Retinal pigment epithelial cell (primary cell): ENCODE results near the gene AKAP6.

Source experiments
- DNase-seq: peaks from one replicate; pipeline ENCODE4 v3.0.0-alpha.2; 2010; ENCODE audit warnings: low read depth
- H3K4me3 ChIP-seq: 2 replicates; pipeline ENCODE4 v1.5.1; 2011; ENCODE audit warnings: mild to moderate bottlenecking, low read length, control low read depth, moderate library complexity
- CTCF ChIP-seq: conservative IDR thresholded peaks from 2 replicates; pipeline ENCODE4 v1.5.1; 2011; ENCODE audit warnings: low read depth, low read length, control low read depth, inconsistent platforms

The AKAP6 gene

GRCh38 chr14:32331206-32331605 lies 2.1 kb downstream of the AKAP6 start:
- H3K4me3 ChIP-seq: no peak overlapping the region
- DNase-seq: no peak
- TF ChIP-seq CTCF: no peak

GRCh38 chr14:32332415-32333316 lies 3.6 kb downstream of the AKAP6 start:
- DNase-seq: no peak
- TF ChIP-seq CTCF: no peak
- no peak overlapping the region for H3K4me3 ChIP-seq

GRCh38 chr14:32336702-32337101 lies 7.6 kb downstream of the AKAP6 start:
- TF ChIP-seq CTCF: no peak
- DNase-seq: no peak
- H3K4me3 ChIP-seq: no peak overlapping the region

GRCh38 chr14:32337759-32338158 lies 8.7 kb downstream of the AKAP6 start:
- no peak for DNase-seq
- no peak overlapping the region for H3K4me3 ChIP-seq
- no peak for TF ChIP-seq CTCF

GRCh38 chr14:32339188-32339587 lies 10.1 kb downstream of the AKAP6 start:
- no peak for DNase-seq
- TF ChIP-seq CTCF: no peak
- H3K4me3 ChIP-seq: no peak overlapping the region

- DNase-seq: no peak
- H3K4me3 ChIP-seq: no peak overlapping the region
- TF ChIP-seq CTCF: no peak
These were observed 13.1 kb downstream of the AKAP6 start for GRCh38 chr14:32341947-32342846.
